Testis (tissue), 3 donors: ENCODE measurements around the gene MYADML2. TPM values are rescaled to one million over a fixed set of nuclear protein-coding genes. Genes with fewer than 3 reads are reported as not detected.

Experiments
- DNase-seq: peaks from one replicate; pipeline ENCODE4 v3.0.0-alpha.2; 2019
- H3K27ac ChIP-seq, 2 donors: fragments of 200-600 bp; sonication (generic); one replicate each; pipeline ENCODE4 v1.5.1; 2019
- H3K27me3 ChIP-seq: fragments of 200-600 bp; sonication (generic); one replicate; pipeline ENCODE4 v1.5.1; 2019
- H3K36me3 ChIP-seq: fragments of 200-600 bp; sonication (generic); one replicate; pipeline ENCODE4 v1.5.1; 2017; ENCODE audit warnings: low read depth; ENCODE audit errors: missing control alignments
- H3K4me1 ChIP-seq: fragments of 200-600 bp; sonication (generic); one replicate; pipeline ENCODE4 v1.5.1; 2019
- H3K4me3 ChIP-seq, 2 donors: fragments of 200-600 bp; sonication (generic); one replicate each; pipeline ENCODE4 v1.5.1; 2017 to 2019
- H3K9me3 ChIP-seq: fragments of 200-600 bp; sonication (generic); one replicate; pipeline ENCODE4 v1.5.1; 2017
- CTCF ChIP-seq, 3 experiments: fragments of 450-650 bp in 2 of 3; fragments of 200-600 bp in 1 of 3; sonication (generic) in 1 of 3; IDR thresholded peaks; one replicate each; pipeline ENCODE4 v1.5.1; 2016 to 2019; ENCODE audit warnings: antibody characterized with exemption in 3 of 3, mild to moderate bottlenecking in 2 of 3, moderate library complexity in 1 of 3
- POLR2A ChIP-seq: fragments of 450-650 bp; IDR thresholded peaks from one replicate; pipeline ENCODE4 v1.6.1; 2017; ENCODE audit warnings: antibody characterized with exemption, mild to moderate bottlenecking, moderate library complexity
- WGBS, 2 donors: methylation state at CpG; one replicate each; pipeline ENCODE4 v1.1.5; 2018; 5-methylcytosine and 5-hydroxymethylcytosine counted together
- intact Hi-C: fragments of 100-400 bp; cut with DNase I; formaldehyde crosslinking; loops from one replicate; pipeline ENCODE4 v1.15.1; 2023; ENCODE audit warnings: low total_unique reads
- polyA plus RNA-seq: library from polyadenylated mRNA; stranded (reverse); fragments of 350-450 nt; fragmentation: Illumina TruSeq; extraction: RNeasy Lipid Tissue Mini Kit (QIAGEN cat#74804); gene quantifications from one replicate; pipeline ENCODE4 v1.2.3, GENCODE V29; 2014; ENCODE audit warnings: low read depth, low replicate concordance; ENCODE audit not compliant: insufficient read depth
- total RNA-seq, 2 donors: library from RNA; depleted of rRNA; stranded (reverse); fragments of >200 nt; gene quantifications; one replicate each; pipeline ENCODE4 v1.2.3, GENCODE V29; 2016

The MYADML2 gene
- total and polyA plus RNA-seq, 3 donors from 2014 or later: 0.16 to 0.57 (median 0.25) TPM

GRCh38 chr17:81925860-81926450 is 21.1 kb downstream of the MYADML2 start:
- H3K27ac ChIP-seq: peak overlapping the region; percentile 85 to 93
- H3K4me3 ChIP-seq: peak overlapping the region in 1 of 2 donors; percentile 87
- no peak for TF ChIP-seq POLR2A
- TF ChIP-seq CTCF (IDR thresholded peaks at IDR 0.05): no peak
- intact Hi-C loops: no loop called here
- no peak for DNase-seq
- H3K36me3 ChIP-seq: no peaks in the 10 kb centered on the region
- no peaks in the 10 kb centered on the region for H3K9me3 ChIP-seq
- H3K4me1 ChIP-seq: peaks cover 41% of the 10 kb centered on the region
- no peaks in the 10 kb centered on the region for H3K27me3 ChIP-seq
- 65 to 75% methylated on average over 8 to 10 of the region's 10 CpGs for WGBS, 2 donors

- Histone ChIP-seq H3K9me3 (no peaks in the 10 kb centered on the region), H3K36me3 (no peaks in the 10 kb centered on the region), H3K4me1 (peaks cover 41% of the 10 kb centered on the region), H3K4me3 (no peak overlapping the region), H3K27me3 (no peaks in the 10 kb centered on the region), H3K27ac (peak overlapping the region in 1 of 2 donors; percentile 69)
- intact Hi-C loops: no loop called here
- WGBS, 2 donors: 69% methylated on average over 14 to 20 of the region's 21 CpGs
- no peak for DNase-seq
- TF ChIP-seq CTCF (IDR thresholded peaks at IDR 0.05) (no peak), POLR2A (no peak)
Measured at GRCh38 chr17:81924557-81925532, 22.2 kb downstream of the MYADML2 start.

DNA sequence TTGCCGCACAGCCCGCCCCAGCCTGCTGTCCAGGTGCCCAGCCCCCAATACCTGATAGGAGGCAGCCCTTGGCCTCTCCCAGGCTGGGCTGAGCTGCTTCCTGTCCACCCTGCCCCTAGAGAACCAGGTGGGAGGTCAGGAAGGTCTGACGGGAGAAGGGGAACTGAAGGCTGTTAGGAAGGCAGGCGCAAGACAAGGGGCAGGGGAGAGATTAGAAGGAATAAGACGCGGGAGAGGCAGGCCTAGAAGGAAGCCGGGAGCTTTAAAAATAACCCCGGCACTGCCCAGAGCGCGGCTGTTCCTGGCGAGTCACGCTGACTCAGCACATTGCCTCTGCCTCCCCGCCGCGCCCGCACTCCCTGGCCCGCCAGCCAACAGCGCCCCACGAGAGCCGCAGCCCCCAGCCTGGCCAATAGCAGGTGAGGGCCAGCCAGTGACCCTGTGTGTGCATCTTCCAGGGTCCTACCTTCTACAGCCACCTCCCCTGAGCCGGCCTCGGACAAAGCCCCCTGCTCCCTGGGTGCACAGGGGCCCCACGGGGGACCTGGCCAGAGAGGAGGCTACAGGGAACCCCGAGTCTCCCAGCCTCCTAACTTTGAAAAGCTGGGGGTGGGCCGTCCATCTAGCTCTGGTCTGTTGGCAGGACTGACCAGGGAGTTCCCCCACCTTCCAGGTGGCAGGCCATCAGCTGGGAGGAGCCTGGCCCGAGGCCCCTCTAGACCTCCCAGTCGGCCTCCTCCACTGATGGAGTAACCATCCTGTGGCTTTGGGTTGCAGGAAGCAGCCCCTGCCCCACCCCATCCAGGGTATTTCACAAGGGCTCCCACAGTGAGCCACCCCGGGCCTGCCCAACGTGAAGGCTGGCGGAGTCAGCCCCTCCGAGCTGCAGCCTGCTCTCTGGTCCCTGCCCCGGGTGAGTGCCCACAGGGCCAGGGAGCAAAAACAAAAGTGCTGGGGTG is 23.5 kb downstream of the MYADML2 start:
- intact Hi-C loops: no loop called here
- Histone ChIP-seq H3K27ac (peak overlapping the region; percentile 34 to 69), H3K27me3 (no peaks in the 10 kb centered on the region), H3K4me3 (peak overlapping the region in 1 of 2 donors; percentile 5), H3K4me1 (peaks cover 38% of the 10 kb centered on the region), H3K36me3 (no peaks in the 10 kb centered on the region), H3K9me3 (no peaks in the 10 kb centered on the region)
- 29 to 49% methylated on average over 21 to 30 of the region's 32 CpGs for WGBS, 2 donors
- TF ChIP-seq POLR2A: no peak
- TF ChIP-seq CTCF (IDR thresholded peaks at IDR 0.05): no peak
- peak; percentile 88 for DNase-seq

GRCh38 chr17:81922566-81923301 is 24.3 kb downstream of the MYADML2 start:
- peaks cover 43% of the 10 kb centered on the region for H3K4me1 ChIP-seq
- peak overlapping the region in 1 of 2 donors; percentile 69 for H3K27ac ChIP-seq
- intact Hi-C loops: no loop called here
- no peak for DNase-seq
- H3K27me3 ChIP-seq: no peaks in the 10 kb centered on the region
- H3K9me3 ChIP-seq: no peaks in the 10 kb centered on the region
- H3K4me3 ChIP-seq: peak overlapping the region in 1 of 2 donors; percentile 5
- WGBS, 2 donors: 84 to 90% methylated on average over 51 to 53 of the region's 58 CpGs
- no peak for TF ChIP-seq POLR2A
- TF ChIP-seq CTCF (IDR thresholded peaks at IDR 0.05): no peak
- H3K36me3 ChIP-seq: no peaks in the 10 kb centered on the region
